GM21381 (cell line): ENCODE data around the gene PABPN1L.

ENCODE experiments used
- ATAC-seq: cut with Tn5 transposase; IDR thresholded peaks from one replicate; pipeline ENCODE4 v1.9.1; 2021; ENCODE audit warnings: mild to moderate bottlenecking, moderate library complexity; ENCODE audit not compliant: unreplicated experiment

Gene PABPN1L

DNA sequence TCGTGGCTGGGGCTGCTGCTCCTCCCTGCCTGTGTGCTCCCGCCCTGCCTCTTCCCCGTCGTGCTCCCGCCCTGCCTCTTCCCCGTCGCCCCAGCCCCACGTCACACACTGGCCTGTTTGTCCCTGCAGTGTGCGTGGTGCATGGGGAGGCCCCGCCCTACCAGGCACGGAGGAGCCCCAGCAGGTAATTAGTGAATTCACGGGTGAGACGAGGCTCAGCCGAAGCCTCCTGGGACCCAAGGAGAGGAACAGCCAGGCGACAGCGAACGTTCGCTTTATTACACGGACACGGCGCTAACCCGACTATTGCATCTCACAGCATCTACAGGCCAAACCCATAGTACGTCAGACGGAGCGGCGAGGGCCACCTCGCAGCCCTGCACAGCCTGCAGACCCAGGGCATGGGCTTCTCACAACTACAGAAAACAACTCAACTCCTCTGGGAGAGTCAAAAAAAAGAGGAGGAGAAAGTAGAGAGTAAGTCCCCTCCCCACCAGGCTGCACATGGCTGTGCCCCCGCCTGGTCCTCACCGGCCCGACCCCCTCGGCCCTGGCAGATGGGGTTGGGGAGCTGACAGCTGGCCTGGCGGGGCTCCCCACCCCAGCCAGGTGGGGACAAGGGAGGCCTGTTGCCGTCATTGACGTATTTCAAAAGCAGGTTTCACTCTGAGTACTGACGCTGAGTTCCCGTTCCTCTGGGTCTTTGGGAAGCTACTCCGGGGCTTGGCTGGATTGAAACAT is 4.3 kb upstream of the PABPN1L start:
- ATAC-seq, result no peak

DNA sequence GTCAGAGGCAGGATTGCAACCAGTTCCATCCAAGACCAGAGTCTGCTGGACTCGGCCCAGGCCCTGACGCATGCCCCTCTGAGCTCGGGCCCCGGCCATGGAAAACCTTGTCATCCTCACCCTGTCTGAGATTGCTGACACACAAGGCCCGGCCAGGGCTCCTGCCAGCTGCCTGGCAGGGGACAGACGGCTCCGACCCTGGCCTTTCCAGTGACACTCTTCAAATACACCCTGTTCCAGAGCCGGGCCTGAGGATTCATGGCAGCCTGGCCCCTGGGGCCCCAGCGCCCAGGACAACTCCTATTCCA is 3.2 kb upstream of the PABPN1L start:
- ATAC-seq, result no peak

DNA sequence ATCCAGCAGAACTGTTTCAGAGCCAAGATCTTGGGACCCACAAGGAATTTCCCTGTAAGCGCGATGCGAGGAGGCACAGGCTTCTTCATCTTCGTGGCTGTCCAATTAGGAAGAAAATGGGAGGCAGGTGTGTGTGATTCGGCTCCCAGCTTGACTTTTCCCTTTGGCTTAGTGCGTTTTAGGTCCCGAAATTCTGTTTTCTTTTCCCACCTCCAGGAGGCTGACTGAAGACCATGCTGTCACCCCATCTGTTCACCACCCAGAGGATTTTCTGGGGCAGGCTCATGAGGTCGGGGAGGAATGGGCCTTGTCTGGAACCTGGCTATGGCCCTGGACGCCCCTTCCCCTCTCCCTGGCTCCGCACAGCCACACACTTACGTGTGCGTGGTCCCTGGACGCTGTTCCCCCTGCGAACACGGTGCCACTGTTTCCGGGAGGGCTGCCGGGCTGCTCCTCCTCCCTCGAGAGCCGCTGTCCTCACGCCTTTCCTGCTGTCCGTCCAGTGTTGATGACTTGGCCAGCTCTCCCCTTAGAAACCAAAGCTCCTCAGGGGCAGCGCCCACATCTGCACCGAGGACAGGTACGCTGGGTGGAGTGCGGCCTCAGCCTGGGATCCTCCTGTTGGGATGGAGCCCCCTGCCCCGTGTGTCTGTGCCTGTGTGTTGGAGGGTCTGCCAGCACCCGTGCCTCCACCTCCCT is 2.7 kb upstream of the PABPN1L start:
- ATAC-seq, result no peak

DNA sequence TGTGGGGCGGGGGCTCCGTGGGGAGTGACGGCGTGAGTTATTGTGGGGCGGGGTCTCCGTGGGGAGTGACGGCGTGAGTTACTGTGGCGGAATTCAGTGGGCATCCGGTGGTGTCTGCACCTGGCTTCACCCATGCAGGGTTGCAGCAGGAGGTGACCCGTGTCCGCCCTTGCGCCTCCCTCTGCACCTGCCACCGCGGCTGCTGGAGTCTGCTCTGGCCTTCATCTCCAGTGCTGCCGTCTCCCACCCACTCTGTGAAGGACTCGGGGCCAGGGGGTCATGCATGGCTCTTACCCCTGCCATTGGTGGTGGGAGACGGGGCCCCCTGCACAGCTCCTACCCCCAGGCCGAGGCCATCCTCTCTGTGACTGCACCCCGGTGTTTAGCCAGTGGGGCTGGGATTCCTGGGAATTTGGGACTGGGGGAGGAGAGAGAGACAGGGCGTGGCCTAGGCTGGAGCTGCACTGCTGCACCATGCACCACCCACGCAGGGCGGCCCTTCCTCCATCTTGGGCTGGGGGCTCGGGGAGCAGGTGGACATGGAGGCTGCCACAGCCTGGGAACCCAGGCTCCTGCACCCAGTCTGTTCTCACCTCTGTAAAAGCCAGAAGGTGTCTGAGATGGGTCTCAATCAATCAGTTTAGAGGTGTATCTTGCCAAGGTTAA is 1.3 kb upstream of the PABPN1L start:
- ATAC-seq, result no peak

DNA sequence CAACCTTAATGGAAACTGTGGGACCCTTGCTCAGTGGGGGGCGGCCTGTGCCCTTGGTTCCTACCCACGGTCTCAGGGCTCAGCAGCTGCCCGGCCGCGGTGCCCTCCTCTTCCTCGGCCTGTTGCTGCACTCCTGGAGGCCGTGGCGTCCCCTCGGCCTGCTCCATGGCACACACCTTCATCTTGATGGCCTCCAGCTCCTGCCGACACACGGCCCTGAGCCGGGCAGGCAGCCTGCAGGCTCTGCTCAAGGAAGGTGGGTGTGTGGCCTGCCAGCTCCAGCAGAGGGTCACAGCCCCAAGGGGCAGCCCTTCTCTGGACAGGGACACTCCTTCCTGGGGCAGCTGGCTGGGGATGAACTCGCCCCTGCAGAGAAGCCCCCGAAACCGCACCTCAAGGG is 718 bp downstream of the PABPN1L start:
- ATAC-seq, result no peak

DNA sequence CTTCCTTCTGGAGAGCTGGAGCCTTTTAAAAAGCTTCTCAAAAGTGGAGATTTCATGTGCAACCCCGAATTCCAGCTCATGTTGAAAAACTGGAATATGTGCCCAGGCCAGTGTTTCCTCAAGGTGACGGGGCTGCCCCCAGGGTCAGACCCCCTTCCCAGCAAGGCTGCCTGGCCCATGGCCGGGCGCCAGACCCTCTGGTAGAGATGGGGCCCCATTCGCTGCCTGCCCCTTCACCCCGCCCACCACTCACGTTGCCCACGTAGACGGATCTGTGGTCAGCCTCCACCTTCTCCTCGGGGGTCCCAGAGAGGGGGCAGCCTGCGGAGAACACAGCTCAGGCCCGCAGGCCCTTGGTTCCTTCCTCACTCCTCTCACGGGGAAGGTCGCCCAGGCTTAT is 1.1 kb downstream of the PABPN1L start:
- no peak for ATAC-seq

DNA sequence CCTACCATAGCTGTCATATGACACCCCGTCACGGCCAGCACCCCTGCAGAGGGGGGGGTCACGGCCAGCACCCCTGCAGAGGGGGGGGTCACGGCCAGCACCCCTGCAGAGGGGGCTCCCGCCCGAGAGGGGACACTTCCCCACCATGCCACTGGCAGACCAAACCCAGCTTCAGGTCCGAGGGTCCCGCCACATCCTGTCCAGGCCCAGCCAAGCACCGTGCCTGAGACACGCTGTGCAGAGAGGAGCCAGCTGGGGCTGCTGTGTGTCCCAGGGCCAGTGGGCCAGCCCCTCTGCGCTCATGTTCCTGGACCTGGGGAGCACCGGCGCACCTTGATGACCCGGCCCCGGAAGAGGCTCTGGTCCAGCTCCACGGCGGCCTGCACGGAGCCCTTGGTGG is 1.9 kb downstream of the PABPN1L start:
- ATAC-seq, result no peak

DNA sequence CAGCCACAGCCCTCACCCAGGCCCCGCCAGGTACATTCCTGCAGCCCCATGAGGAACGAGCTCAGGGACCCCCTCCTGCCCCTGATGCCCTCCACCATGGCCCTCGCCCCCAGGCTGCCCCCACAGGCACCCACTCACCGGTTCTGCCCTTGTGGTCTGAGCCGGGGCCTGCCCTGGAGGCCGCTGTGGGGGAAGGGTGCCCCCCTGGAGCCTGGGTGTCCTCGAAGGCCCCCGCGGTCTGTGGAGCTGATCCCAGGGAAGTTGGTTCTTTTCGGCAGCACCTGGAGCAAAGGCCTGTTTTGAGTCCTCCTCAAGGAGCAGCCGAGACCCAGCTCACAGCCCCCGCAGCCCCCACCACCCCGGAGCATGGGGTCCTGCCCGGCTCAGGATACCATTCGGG is 2.4 kb downstream of the PABPN1L start:
- no peak for ATAC-seq

DNA sequence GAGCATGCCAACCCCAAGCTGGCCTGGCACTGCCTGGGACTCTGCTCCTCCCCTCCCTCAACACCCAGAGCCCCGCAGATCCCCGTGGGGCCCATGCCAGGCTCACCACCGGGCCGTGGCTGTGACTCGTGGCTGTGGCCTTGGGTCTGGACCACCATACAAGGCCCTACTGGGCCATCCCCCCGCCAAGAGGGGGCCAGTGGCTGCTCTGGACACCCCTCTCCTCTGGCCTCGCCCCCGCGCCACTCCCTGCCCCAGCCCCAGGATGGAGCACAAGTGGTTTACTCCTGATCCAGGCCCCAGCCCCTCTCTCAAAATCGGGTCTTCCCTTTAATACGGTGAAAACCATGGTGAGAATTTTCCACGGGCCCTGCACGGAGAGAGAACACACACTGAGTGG is 3.0 kb downstream of the PABPN1L start:
- ATAC-seq, result no peak

DNA sequence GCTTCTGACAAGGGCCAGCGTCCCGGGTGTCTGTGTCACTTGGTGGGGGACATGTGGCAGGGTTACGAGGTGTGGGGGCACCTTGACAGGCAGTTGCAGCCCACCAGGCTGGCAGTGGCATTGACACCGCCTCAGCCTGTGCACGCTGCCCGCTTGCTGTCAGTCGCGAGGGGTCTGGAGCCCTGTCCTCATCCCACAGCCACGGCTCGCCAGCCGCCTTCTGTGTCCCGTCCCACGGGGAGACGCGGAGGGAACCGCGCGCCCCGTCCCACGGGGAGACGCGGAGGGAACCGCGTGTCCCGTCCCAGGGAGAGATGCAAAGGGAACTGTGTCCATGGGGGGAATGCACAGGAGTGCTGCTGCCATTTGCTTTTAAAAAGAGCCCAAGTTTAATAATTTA is 3.5 kb downstream of the PABPN1L start:
- ATAC-seq, result no peak

DNA sequence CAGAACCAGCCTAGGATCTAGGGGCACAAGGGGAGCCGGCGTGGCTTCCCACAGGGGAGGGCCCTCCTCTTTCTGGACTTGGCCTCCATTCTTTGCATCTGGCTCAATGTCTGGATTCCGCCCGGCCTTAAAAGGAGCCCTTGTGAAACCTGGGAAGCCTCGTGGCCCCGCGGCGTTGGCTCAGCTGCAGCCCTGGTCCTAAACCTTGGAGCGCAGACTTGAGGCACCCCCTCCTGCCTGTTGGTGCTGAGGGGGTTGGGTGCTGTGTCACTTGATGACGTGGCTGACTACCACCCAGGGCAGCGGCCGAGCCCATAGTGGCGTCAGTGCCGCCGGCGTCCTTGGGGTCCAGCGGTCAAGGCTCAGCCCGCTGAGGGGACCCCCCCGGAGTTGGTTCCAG is 5.1 kb downstream of the PABPN1L start:
- ATAC-seq, result no peak

DNA sequence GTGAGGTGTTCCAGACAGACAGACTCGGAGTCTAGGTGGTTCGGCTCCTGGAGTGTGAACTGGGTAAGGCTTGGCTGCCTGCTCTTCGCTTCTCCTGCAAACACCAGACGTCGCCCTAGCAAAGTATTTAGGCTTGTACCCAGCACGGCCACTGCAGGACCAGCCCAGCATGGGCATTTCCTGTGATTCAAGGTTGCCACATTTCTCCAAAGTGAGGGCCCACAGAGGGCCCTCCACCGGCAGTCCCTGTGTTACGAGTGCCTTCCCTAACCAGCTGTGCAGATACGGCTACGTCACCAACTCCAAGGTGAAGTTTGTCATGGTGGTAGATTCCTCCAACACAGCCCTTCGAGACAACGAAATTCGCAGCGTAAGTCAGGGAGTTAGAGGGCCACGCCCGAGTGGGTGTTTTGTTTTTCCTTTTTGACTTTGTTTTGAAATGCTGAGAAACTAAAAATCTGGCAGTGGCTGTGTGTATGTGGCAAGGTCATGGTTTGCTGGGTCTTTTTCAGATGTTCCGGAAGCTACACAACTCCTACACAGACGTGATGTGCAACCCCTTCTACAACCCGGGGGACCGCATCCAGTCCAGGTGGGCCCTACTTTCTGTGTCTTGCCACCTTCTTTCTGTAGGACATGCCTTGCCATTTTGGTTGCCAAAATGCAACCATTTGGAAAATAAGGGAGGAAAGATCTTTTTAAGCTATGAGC is 6.9 kb downstream of the PABPN1L start:
- no peak for ATAC-seq

DNA sequence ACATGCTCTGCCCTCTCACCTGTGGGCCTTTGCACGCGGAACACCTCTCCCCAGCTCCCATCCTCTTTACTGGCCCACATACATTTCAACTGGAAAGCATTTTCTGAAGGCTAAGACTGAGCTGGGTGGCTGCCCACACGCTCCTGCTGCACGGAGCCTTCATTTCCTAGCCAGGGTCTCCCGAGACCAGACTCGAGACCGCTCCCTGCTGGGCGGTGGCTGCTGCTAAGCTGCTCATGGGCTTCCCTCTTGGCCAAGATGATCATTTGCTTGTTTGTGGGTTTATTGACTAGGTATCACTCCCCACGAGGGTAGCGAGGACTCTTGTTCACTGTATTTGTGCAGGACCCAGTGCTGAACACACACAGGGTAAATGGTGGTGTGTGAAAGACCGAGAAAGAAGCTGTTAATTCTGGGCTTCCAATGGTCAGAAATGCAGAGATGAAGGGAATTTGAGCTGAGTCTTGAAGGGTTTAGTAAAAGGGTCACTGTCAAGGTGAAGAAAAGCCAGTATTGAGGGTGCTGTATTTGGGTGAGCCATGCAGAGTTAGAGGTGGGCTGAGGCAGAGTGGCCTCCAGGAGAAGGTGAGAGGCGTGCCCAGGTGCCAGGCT is 8.6 kb downstream of the PABPN1L start:
- ATAC-seq, result peak; percentile 36

DNA sequence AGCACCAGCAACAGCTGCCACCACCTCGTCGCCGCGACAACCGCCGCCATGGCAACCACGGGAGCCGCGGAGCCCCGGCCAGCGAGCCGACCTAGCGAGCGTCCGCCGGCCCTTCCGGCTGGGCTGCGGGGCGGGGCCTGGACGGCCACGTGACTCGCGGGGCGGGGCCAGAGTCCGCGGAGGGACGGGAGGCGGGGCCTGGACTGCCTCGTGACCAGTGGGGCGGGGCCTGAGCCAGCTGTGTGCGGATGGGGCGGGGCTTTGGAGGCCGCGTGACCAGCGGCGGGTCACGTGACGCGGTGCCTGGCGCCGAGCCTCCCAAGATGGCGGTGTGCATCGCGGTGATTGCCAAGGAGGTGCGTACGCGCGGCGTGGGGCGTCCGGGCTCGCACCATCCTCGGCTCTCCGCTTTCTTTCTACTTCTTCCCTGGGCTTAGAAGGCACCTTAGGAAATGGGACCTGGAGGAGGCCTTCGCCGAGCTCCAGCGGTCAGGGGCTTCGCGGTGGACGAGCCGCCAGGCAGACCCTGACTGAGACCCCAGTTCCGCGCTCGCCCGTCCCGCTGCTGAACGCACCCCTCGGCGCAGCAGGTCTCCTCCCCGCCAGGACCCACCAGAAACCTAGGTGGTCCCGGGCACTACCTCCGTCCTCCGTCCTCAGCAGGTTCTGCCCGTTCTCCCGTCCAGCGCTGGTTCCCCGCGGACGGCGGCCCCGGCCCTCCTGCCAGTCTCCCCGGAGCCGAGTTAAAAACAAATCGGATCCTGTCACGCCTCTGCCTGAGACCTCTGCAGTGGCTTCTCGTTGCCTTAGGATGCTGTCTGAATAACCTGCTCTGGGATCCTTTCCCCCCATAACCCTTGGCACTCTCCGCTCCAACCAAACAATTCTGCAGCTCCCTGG is 9.4 kb downstream of the PABPN1L start, which contains the start of the genes GALNS and TRAPPC2L:
GALNS (minus strand) TSS at position 120 of the 900 bp plus-strand sequence; CDS start at position 50, 70 bp downstream.
TRAPPC2L (plus strand) TSS at position 300 of the 900 bp plus-strand sequence; CDS start at position 324, 24 bp downstream.
- peak; percentile 82 for ATAC-seq

DNA sequence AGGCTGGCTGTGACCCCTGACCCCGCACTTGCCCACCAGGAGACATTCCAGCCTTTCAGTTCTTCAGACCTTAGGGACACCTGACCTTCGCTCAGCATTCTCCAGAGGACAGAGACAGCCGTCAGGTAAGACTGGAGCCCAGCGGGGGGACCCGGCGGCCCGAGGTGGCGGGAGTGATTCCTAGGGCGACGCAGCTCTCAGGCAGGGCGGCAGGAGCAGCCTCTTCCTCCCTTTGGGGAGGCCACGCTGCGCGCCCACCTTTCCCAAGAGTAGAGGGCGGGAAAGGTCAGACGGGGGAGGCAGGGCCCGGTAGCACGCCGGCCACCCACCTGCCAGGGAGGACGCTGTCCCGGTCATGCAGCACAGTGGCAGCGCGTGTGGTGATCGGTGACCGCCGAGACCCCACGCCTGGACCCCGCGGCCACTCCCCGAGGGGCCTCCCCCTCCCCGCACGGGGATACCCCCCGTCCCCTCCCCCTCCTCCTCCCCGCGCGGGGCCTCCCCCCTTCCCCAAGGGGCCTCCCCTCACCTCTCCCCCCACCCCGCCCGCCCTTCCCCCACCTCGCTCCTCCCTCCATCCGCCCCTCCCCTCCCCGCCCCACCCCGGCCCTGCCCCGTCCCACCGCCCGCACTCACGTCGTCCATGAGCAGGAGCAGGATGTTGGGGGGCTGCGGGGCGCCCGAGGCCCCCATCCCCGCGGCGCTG is 10.2 kb downstream of the PABPN1L start:
- ATAC-seq, result no peak

DNA sequence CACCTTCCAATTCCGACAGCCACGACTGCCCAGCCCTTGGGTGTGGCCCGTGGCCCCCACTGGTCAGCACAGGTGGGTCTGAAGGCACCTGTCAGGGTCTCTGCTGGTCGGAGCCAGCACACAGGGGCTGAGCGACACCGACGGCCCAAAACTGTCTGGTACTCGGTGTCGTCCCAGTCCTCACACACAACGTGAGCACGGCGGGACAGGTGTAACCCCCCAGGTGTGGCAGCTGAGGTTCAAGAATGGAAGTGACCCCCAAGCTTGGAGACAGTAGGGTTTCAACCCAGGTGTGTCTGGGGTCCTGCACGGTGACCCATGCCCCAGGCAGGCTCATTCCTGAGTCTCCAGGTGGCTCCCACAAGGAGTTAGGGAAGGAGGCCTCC is 10.7 kb downstream of the PABPN1L start:
- no peak for ATAC-seq

DNA sequence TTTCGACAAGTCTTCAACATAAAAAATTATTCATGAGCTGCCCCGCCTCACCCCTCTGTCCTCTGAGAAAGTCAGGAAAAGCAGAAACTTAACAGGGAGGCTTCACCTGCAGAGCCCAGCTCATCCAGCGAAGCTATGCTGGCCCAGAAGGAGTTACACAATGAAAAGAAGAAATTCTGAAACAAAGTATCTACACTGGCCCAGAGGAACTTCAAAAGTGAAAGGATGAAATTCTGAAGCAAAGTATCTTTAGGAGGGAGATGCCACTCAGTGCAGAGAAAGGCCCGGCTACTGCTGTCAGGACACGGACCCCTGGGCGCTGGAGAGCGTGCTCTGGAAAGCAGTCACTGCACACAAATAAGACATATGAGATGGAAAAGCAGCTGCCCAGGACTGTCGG is 11.3 kb downstream of the PABPN1L start:
- ATAC-seq, result no peak

DNA sequence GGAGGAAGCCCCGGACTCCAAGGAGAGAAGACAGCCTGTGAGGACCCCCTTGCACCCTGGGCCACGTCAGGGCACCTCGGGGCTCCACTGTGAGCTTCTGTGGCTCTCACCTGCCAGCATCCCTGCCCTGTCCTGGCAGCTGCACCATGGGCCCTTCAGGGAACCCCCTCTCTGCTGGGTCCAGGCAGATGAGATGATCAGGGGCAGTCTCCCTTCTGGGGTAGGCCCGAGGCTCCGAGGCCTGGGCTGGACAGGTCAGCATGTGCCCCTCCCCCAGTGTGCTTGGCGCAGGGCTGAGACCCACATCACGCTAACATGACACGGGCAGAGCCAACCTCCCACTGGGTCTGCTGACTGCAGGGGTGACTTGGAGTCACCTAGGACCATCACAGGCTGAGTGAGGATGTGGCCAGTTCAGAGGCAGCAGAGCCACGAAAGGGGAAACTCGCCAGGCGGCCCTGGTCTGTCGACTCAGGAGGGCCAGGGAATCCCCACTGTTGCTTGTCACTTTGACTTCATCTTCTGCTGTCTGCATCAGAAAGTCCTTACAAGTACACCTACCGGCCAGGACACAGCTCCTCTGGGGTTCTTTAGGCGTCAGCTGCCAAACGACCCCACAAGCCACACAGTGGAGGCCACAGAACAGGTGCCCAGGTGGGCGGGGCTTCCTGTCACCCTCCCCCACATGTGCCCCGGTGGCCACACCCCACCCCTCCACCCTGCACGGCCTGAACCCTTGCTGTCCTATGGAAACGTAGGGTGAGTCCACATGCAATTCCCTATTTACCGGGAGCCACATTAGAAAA is 12.0 kb downstream of the PABPN1L start:
- ATAC-seq, result no peak
